HG03097 (cell line): ENCODE results near the gene TMTC4.
"Not testable (repeated sequence)": the region's sequence is repeated elsewhere in the genome, so short reads cannot be mapped to it uniquely, and the experiment has no call there.

Source experiments
- ATAC-seq: cut with Tn5 transposase; IDR thresholded peaks from one replicate; pipeline ENCODE4 v1.9.1; 2021; ENCODE audit not compliant: unreplicated experiment, low FRiP score

The TMTC4 gene

DNA sequence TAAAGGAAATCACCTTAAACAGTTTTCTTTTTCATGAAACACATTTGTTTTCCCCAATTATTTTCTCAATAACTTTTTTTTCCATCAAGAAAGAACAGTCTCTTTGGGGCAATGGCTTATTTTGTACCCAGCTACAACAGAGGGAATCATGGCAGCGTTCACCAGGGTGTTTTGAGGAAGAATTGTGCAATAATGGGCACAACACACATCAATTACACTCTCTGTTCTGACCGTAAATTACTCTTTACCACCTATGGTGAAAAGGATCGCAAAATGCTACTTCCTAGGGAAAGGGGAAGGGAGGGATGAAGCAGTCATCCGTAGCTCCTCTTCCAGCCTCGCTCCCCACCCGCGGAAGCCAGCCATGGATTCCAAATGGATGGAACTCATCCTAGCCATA, 38.6 kb downstream of the TMTC4 start:
- ATAC-seq, result no peak

GRCh38 chr13:100634696-100635095, 39.9 kb downstream of the TMTC4 start:
- ATAC-seq, result no peak

DNA sequence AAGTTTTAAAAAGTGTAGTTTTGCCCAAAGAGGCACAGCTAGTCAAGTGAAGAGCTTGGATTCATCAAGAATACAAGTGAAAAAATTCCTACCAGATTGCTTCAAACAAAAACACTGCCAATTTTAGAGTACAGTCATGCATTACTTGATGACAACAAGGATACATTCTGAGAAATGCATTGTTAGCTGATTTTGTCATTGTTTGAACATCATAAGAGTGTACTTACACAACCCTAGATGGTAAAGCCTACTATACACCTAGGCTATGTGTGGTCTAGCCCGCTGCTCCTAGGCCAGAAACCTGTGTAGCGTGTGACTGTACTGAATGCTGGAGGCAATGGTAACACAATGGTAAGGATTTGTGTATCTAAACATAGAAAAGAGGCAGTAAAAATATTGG, 41.1 kb downstream of the TMTC4 start:
- ATAC-seq, result no peak

GRCh38 chr13:100630555-100630954, 44.0 kb downstream of the TMTC4 start:
- no peak for ATAC-seq

- no peak for ATAC-seq
Measured at GRCh38 chr13:100627120-100627519, 47.5 kb downstream of the TMTC4 start.

DNA sequence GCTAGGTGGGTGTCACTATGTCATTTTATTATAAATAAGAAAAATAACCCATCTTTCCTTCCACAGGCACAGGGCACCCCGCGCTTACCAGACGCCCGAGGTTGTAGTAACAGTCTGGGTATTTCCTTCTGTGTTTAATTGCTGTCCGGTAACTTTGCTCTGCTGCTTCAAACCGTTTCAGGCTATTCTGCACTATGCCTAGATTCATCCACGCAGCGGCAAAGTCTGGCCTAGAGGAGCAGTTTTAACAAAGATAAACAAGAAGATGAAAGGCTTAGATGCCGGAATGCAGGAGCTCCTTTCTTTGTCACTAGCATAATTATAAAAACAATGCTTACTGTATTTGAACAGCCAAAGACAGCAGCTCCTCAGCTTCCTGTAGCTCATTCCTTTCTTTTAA, 49.1 kb downstream of the TMTC4 start:
- ATAC-seq, result no peak

DNA sequence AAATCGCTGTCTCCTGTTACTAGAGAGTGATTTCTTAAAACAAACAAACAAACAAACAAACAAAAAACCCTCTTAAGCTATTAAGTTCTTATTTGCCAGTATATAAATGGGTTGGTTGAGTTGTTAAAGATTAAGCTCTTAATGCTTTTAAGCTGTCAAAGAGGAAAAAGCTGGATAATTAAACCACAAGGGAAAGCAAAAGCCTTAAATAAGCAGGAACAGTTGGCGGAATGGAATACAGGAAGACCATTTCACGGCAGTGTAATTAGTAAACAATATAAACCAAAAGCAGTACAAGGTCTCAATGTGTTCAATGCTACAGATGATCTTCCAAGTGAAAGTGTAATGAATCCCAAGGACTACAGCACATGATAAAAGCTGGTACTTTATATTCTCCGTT, 53.8 kb downstream of the TMTC4 start:
- no peak for ATAC-seq

GRCh38 chr13:100619940-100620339, 54.7 kb downstream of the TMTC4 start:
- ATAC-seq, result no peak

DNA sequence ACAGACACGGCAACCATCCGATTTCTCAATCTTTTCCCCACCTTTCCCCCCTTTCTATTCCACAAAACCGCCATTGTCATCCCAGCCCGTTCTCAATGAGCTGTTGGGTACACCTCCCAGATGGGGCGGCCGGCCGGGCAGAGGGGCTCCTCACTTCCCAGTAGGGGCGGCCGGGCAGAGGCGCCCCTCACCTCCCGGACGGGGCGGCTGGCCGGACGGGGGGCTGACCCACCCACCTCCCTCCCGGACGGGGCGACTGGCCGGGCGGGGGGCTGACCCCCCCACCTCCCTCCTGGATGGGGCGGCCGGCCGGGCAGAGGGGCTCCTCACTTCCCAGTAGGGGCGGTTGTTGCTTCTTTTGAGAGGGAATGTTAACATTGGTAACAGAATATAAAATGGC, 55.7 kb downstream of the TMTC4 start:
- not testable (repeated sequence) for ATAC-seq

- ATAC-seq, result no peak
Measured at GRCh38 chr13:100613031-100613430, 61.6 kb downstream of the TMTC4 start.

GRCh38 chr13:100611678-100612492, 62.7 kb downstream of the TMTC4 start:
- no peak for ATAC-seq

GRCh38 chr13:100610391-100611347, 63.9 kb downstream of the TMTC4 start:
- no peak for ATAC-seq

DNA sequence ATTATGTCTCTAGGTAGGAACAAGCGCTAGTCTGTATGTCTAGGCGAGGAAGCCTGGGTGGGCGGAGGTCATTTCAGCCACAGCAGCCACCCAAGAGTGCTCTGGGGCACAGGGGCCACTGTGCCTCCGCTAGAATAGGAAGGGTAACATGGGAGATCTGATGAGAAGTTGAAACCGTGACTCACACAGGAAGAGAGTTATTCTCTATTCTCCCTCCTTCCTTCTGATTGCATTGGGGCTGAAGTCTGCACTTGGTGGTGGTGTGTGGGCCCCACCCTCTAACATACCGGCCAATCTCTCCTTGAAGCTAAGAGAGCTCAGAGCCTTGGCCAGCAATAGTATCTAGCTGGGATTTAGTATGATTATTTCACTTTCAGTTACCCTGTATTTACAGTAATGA, 65.7 kb downstream of the TMTC4 start:
- peak; percentile 93 for ATAC-seq

DNA sequence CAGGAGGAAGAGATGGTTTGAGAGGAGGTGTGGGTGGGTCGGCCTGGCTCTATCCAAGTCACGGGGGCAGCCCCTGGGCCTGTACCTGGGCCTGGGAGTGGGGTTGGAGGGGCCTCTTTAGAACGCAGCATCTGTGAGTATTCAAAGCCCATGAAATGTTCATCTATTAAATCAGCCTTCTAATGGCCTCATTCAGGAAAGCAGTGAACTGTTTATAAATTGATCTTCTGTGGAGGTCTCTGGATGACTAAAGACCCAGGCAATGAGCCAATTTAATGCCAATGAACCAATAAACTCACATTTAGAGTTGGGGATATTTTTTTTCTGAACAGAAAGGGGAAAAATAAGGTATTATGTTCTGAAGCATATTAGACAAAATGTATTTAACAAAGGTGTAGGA, 66.1 kb downstream of the TMTC4 start:
- no peak for ATAC-seq

DNA sequence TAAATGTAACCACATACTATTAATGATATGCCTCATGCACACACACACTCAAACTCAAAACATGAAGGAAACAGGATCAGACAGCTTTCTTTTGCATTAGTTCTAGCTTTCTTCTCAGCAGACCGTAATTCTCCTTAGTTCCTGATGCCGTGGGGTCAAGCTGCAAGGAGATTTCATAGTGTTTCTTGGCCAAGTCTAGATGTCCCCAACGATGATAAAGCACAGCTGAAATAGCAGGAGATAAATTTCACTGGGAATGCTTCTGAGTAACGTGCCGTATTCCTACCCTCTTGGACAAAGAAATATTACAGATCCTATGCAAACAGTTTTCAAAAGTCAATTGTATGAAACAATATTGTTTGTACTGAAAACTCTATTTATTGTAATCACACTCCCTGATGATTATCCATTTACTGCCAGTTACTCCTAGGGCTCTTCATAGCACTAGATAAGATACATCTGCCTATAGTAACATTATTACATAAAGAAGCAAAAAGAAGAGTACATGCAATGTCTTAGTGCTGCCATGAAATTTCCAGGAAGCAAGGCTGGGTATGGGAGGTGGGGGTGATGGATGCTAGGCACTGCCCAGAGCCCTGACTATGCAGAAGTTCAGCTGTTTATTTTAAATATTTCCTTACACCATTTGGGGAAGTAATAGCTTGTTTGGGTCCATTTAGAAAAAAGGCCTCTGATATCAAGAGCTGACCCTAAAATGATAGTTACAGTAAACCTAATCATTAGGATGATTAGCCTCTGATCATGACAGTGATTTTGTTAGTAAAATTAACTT, 69.5 kb downstream of the TMTC4 start:
- no peak for ATAC-seq

- no peak for ATAC-seq
Measured at GRCh38 chr13:100602493-100603111, 72.0 kb downstream of the TMTC4 start.

DNA sequence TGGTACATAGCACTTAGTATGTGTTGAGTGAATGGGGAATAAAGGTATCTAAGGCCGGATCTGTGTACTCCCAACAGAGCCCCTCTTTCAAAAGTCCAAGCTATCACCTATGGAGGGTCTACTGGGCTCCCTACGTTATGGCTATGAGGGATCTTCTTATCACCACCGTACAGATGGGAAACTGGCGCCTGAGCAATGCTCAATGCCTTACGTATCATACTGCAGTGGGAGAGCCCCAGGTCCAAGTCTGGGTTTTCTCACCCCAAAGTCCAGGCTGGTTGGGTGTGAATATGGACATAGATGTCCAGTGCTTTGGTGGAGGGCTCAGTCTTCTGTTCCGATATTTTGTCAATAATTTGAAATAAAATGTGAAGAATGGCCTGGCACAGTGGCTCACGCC, 72.9 kb downstream of the TMTC4 start:
- no peak for ATAC-seq

GRCh38 chr13:100600915-100601314, 73.7 kb downstream of the TMTC4 start:
- ATAC-seq, result no peak

DNA sequence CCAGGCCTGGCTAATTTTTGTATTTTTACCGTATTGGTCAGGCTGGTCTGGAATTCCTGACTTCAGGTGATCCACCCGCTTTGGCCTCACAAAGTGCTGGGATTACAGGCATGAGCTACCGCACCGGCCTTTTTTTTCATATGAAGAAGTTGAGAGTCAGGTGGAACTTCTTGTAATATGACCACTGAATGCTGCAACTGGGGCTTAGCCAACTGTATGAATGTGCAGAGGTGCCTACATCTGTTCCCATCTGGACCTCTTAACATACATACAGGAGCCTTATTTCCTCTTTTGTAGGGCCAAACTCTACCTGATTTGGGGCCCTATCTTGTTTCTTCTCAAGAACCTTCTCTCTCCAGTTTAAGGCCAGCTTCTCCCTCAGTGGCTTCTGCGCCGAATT, 74.1 kb downstream of the TMTC4 start:
- no peak for ATAC-seq

GRCh38 chr13:100597253-100597652, 77.3 kb downstream of the TMTC4 start:
- ATAC-seq, result no peak
